ENCODE measurements around the gene FSD1. TPM values are rescaled to one million over a fixed set of nuclear protein-coding genes. Genes with fewer than 3 reads are reported as not detected.

FSD1 gene
- total RNA-seq, 2 donors from 2014 or later = 0.98 to 2.4 TPM

DNA sequence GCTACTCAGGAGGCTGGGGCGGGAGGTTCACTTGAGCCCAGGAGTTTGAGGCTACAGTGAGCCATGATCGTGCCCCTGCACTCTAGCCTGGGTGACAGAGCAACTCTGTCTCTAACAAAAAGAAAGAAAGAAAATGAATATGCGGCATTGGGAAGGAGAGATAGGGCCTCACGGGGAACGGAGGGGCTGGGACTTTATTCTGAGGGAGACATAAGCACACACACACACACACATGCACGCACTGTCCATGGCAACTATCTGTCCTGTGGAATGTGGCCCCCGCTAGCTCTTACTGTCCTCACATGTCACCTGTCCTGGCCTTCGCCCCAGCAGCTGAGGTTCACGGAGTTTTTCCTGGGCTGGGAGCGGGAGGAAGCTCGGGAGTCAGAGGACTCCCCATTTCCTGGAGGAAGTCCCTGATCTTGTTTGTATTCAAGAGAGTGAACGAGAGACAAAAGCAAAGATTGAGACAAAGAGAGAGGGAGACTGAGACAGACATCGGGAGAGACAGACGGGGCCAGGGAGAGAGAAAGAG is 33.6 kb downstream of the FSD1 start:
- no peak for TF ChIP-seq CTCF (IDR thresholded peaks at IDR 0.05)
- peak overlapping the region; percentile 88 for H3K27ac ChIP-seq
- H3K9me3 ChIP-seq = no peaks in the 10 kb centered on the region
- peak overlapping the region; percentile 48 for H3K4me3 ChIP-seq
- intact Hi-C loops (cut with DNase I) = no loop called here
- no peaks in the 10 kb centered on the region for H3K36me3 ChIP-seq
- H3K27me3 ChIP-seq = no peaks in the 10 kb centered on the region
- H3K9ac ChIP-seq (ENCODE audit: low read depth in 2 of 2, low read length in 2 of 2) = peak overlapping the region; percentile 77 to 98
- peaks cover 11% of the 10 kb centered on the region for H3K4me1 ChIP-seq
- peak; percentile 72 for DNase-seq

DNA sequence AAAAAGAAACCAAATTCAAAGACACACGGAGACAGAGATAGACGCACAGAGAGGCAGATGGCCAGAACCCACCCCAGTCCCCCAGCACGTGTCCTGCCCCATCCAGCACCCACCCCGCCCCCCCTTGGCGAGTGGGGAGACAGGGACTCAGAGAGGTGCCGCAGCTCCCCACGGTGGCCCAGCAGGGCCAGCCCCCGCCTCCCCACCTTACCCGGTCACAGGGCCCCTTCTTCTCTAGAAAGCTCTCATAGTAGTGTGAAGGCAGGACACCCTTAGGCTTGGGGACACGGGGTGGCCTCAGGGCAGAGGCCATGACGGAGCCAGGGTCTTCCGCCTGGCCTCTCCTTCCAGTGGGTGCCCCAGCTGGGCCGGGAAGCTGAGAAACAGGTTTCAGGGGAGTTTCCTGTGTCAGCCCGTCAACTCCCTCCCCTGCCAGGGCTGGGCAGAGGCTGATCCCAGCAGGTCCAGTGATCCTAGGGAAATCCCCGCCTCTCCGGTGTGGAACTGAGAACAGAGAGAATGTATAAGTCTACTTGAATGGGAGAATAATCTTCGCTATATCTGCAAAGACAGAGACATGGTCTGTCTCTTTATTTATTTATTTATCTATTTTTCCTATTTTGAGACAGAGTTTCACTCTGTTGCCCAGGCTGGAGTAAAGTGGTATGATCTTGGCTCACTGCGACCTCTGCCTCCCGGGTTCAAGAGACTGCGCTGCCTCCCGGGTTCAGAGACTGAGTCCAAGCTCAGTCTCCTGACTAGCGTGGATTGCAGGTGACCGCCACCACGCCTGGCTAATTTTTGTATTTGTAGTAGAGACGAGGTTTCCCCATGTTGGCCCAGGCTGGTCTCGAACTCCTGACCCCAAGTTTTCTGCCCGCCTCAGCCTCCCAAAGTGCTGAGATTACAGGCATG is 34.3 kb downstream of the FSD1 start, which contains the start of gene STAP2:
Gene STAP2, minus strand, starts transcription at position 387 of the 915 bp plus-strand sequence. Its CDS starts 74 bp downstream, at position 313.
- Histone ChIP-seq H3K27me3 (no peaks in the 10 kb centered on the region), H3K4me1 (peaks cover 11% of the 10 kb centered on the region), H3K27ac (peak within 1 kb of the TSS; percentile 88), H3K36me3 (no peaks in the 10 kb centered on the region), H3K9ac (ENCODE audit: low read depth in 2 of 2, low read length in 2 of 2) (peak within 1 kb of the TSS; percentile 77 to 98), H3K9me3 (no peaks in the 10 kb centered on the region), H3K4me3 (peak within 1 kb of the TSS; percentile 48)
- intact Hi-C loops (cut with DNase I) = no loop called here
- no peak for TF ChIP-seq CTCF (IDR thresholded peaks at IDR 0.05)
- DNase-seq = peak; percentile 91

GRCh38 chr19:4342314-4342614 is 37.9 kb downstream of the FSD1 start:
- peak overlapping the region; percentile 30 for H3K4me3 ChIP-seq
- no peaks in the 10 kb centered on the region for H3K27me3 ChIP-seq
- no peaks in the 10 kb centered on the region for H3K9me3 ChIP-seq
- peaks cover 6% of the 10 kb centered on the region for H3K36me3 ChIP-seq
- intact Hi-C loops (cut with DNase I) = no loop called here
- peak overlapping the region; percentile 68 to 76 for H3K9ac ChIP-seq (ENCODE audit: low read depth in 2 of 2, low read length in 2 of 2)
- TF ChIP-seq CTCF (IDR thresholded peaks at IDR 0.05) = no peak
- DNase-seq = no peak
- H3K4me1 ChIP-seq = peaks cover 16% of the 10 kb centered on the region
- H3K27ac ChIP-seq = peak overlapping the region; percentile 96

DNA sequence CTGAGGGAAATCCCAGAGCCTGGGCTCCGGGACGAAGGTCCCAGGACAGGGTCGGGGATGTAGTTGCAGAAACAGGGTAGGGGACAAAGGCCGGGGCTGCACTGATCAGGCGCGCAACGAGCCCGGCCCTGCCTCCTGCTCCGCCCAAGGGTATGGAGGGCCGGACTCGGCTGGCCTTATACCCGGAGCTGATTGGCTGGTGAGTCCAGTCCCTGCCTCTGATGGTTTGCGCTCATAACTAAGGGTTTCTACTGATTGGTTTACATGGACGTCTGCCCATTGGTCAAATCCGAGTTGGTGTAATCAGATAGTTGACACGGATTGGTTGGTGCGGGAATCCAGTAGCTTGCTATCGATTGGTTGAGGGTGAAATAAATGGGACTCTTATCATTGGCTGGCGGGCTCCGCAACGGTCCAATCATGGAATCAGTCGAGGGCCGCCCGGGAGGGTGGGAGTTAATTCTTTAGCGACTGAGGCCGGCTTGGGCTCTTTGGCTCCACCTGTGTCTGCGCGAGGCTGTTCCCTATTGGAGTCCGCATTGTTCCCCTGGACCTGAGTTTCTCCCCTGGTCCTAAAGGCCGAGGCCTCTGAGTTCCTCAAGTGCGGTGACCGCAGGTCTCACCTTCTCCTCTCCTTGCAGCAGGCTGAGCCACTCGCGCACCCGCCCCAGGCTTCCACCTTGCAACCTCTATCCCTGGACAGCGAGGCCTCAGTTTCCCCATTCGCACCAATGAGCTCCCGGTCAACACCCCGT is 38.4 kb downstream of the FSD1 start:
- H3K4me1 ChIP-seq = peaks cover 16% of the 10 kb centered on the region
- no peaks in the 10 kb centered on the region for H3K9me3 ChIP-seq
- peak; percentile 97 for DNase-seq
- no peaks in the 10 kb centered on the region for H3K27me3 ChIP-seq
- TF ChIP-seq CTCF (IDR thresholded peaks at IDR 0.05) = no peak
- H3K4me3 ChIP-seq = peak overlapping the region; percentile 45
- H3K36me3 ChIP-seq = peaks cover 6% of the 10 kb centered on the region
- intact Hi-C loops (cut with DNase I) = no loop called here
- H3K9ac ChIP-seq (ENCODE audit: low read depth in 2 of 2, low read length in 2 of 2) = peak overlapping the region; percentile 68 to 87
- H3K27ac ChIP-seq = peak overlapping the region; percentile 96
